ENCODE measurements around the gene APBA2.

DNA sequence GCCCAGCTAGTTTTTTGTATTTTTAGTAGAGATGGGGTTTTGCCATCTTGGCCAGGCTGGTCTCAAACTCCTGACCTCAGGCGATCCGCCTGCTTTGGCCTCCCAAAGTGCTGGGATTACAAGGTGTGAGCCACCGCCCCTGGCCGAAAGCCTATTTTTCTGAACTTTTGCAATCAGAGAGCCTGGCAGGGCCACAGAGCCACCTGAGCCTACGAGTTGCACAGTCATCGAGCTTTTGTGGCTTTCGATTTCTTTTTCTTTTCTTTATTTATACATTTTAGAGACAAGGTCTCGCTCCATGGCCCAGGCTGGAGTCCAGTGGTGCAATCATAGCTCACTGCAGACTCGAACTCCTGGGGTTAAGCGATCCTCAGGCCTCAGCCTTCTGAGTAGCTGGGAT, 243.4 kb downstream of the APBA2 start:
- TF ChIP-seq, protein P1, sequence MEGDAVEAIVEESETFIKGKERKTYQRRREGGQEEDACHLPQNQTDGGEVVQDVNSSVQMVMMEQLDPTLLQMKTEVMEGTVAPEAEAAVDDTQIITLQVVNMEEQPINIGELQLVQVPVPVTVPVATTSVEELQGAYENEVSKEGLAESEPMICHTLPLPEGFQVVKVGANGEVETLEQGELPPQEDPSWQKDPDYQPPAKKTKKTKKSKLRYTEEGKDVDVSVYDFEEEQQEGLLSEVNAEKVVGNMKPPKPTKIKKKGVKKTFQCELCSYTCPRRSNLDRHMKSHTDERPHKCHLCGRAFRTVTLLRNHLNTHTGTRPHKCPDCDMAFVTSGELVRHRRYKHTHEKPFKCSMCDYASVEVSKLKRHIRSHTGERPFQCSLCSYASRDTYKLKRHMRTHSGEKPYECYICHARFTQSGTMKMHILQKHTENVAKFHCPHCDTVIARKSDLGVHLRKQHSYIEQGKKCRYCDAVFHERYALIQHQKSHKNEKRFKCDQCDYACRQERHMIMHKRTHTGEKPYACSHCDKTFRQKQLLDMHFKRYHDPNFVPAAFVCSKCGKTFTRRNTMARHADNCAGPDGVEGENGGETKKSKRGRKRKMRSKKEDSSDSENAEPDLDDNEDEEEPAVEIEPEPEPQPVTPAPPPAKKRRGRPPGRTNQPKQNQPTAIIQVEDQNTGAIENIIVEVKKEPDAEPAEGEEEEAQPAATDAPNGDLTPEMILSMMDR (IDR thresholded peaks at IDR 0.05): no peak
- TF ChIP-seq EZH2 (IDR thresholded peaks at IDR 0.05): no peak
